Retinal pigment epithelial cell (primary cell): ENCODE results near the gene ZSWIM6.
A peak's percentile ranks its signal among the peaks of the same experiment; 100 is the strongest.

Experiments
- DNase-seq: peaks from one replicate; pipeline ENCODE4 v3.0.0-alpha.2; 2010; ENCODE audit warnings: low read depth
- H3K4me3 ChIP-seq: 2 replicates; pipeline ENCODE4 v1.5.1; 2011; ENCODE audit warnings: mild to moderate bottlenecking, low read length, control low read depth, moderate library complexity
- CTCF ChIP-seq: conservative IDR thresholded peaks from 2 replicates; pipeline ENCODE4 v1.5.1; 2011; ENCODE audit warnings: low read depth, low read length, control low read depth, inconsistent platforms

The ZSWIM6 gene

GRCh38 chr5:61298580-61298979, 33.5 kb upstream of the ZSWIM6 start:
- TF ChIP-seq CTCF = no peak
- no peak overlapping the region for H3K4me3 ChIP-seq
- DNase-seq = no peak

DNA sequence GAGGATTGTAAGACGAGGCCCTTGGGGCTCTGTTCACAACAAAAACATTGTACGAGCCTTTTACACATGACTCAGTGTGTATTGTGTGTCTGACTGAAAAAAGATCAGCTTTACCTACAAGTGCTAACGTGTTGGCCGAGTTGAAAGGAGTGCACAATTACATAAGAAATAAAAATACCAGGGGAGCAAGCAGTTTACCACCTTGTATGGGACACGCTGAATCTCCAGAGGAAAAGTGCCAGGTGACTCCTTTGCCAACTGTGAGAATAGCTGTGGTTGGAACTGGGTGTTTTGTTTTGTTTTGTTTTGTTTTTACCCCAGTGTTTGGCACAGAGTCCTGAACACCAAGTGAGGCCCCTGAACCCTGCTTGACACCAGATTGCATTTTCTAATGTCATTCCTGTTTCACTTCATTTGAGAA, 32.8 kb upstream of the ZSWIM6 start:
- no peak for DNase-seq
- TF ChIP-seq CTCF = no peak
- H3K4me3 ChIP-seq = no peak overlapping the region

DNA sequence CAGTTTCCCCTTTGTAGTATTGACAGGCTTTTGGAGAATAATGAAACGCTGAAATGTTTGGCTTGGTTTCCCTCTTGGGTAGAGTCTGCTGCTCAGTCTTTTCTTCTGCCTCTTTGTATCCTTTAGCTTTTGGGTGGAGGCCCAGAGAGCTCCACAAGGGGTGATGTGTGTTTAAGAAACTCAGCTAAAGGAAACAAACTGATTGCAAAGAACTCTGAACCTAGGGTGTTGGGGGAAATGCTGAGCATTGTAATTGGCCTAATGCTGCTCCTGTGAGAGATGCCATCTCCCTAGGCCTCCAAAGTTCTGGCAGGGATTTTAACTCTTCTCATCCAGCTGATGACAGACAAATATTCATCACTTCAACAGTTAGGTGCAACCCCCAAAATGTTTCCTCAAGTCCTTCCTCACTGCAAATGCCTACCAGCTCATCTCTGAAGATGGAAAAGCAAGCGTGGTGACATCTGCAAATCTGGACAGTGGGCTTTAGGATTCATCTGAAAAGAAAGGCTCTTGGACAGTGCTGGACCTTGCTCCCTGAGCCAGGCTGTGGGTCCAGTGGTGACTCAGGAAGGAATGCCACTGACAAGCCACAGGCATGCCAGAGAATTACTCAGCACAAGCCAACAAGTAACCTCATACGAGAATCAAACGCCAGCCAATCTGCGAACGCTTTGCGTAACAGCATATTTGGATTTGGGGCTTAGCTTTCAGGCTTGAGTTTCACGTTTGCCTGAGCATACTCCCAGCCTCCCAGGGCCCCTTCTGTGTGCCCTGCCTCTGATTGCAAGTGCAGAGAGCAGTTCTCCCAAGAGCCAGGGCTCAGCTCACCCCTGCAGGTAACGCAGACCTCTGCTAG, 30.5 kb upstream of the ZSWIM6 start:
- TF ChIP-seq CTCF = no peak

DNA sequence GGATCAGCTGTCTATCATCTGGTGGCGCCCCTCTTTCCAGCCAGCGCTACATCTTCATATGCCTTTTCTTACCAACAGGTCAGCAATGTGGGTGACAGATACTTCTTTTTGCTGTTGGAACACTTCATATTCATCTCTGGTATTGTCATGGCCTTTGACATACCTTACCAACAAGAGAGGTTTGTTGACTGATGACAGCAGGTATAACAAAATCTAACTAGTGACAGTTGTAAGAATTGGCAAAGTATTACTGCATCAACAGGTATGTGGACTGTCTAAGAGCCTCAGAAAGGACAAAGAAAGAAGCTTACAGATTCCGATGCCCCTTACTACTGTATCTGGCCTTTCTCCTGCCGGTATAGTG, 29.9 kb upstream of the ZSWIM6 start:
- DNase-seq = no peak
- no peak for TF ChIP-seq CTCF
- no peak overlapping the region for H3K4me3 ChIP-seq

More for the DNA sequence above, 30.5 kb upstream of the ZSWIM6 start:
- peak; percentile 98 for DNase-seq
- H3K4me3 ChIP-seq = no peak overlapping the region

DNA sequence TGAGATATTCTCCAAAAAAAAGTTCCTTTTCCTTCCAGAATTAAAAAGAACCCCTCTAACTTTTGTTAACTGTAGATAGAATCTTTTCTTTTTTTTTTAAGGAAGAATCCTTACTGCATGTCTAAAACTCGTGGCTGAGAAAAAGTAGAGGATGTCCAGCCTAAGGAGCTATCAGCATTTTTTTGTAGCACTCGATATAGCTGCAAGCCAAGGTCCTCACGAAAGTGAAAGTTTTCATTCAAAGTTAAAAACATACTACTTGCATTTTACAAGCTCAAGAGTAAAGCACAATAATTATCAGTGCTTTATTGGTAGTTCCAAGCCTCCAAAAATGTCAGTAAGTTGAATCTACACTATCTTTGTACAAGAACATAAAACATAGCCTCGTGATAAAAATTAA, 28.7 kb upstream of the ZSWIM6 start:
- H3K4me3 ChIP-seq = no peak overlapping the region
- TF ChIP-seq CTCF = no peak
- DNase-seq = no peak

GRCh38 chr5:61304590-61305381, 27.3 kb upstream of the ZSWIM6 start:
- H3K4me3 ChIP-seq = no peak overlapping the region
- TF ChIP-seq CTCF = no peak
- peak; percentile 80 for DNase-seq

GRCh38 chr5:61306531-61307131, 25.4 kb upstream of the ZSWIM6 start:
- no peak overlapping the region for H3K4me3 ChIP-seq
- TF ChIP-seq CTCF = no peak
- DNase-seq = no peak
